ENCODE measurements around the gene FAM163A. TPM values are rescaled to one million over a fixed set of nuclear protein-coding genes. Genes with fewer than 3 reads are reported as not detected.

Gene FAM163A
- total and polyA plus RNA-seq, 9 of the 15 experiments (the other 6 are each of a cell fraction or from before 2014, with no cell fraction given) = not detected

GRCh38 chr1:179824265-179824664, 81.2 kb downstream of the FAM163A start (continued):
- TF ChIP-seq RBFOX2 (IDR thresholded peaks at IDR 0.05; ENCODE audit: low read depth, low read length) (no peak), ATF2 (CRISPR knock-in tag; IDR thresholded peaks at IDR 0.05) (no peak), SUPT5H (IDR thresholded peaks at IDR 0.05) (no peak), TCFL5 (CRISPR knock-in tag; conservative IDR thresholded peaks at IDR 0.05) (no peak), ZNF79 (CRISPR knock-in tag; IDR thresholded peaks at IDR 0.05; ENCODE audit: low read depth) (no peak), TCF15 (CRISPR knock-in tag; IDR thresholded peaks at IDR 0.05) (no peak), ZBTB40 (IDR thresholded peaks at IDR 0.05) (0 out of 2 replicates have a peak, but pooled peaks have one; percentile 23), ZBTB40 (CRISPR knock-in tag; IDR thresholded peaks at IDR 0.05) (no peak), ARNT (IDR thresholded peaks at IDR 0.05) (no peak), FOSL1 (tag; conservative IDR thresholded peaks at IDR 0.05) (no peak), TFAM (CRISPR knock-in tag; conservative IDR thresholded peaks at IDR 0.05) (no peak), ZFP1 (CRISPR knock-in tag; IDR thresholded peaks at IDR 0.05) (no peak), SRSF9 (IDR thresholded peaks at IDR 0.05; ENCODE audit: borderline replicate concordance, low read depth, low read length) (no peak), MAFF (IDR thresholded peaks at IDR 0.05; ENCODE audit: low read length) (no peak), TBP (optimal IDR thresholded peaks at IDR 0.05; ENCODE audit: low read depth, low read length) (no peak), ELK1 (CRISPR knock-in tag; IDR thresholded peaks at IDR 0.05) (no peak), SRSF3 (IDR thresholded peaks at IDR 0.05; ENCODE audit: insufficient read depth, low read length) (no peak), ZSCAN29 (IDR thresholded peaks at IDR 0.05) (no peak), KLF16 (IDR thresholded peaks at IDR 0.05) (no peak)
